Measurements from ENCODE around the gene MEIS2. TPM values are rescaled to one million over a fixed set of nuclear protein-coding genes. Genes with fewer than 3 reads are reported as not detected.

MEIS2 gene
- total and polyA plus RNA-seq, 9 donors: 27.7 to 73.7 (median 47.7) TPM

GRCh38 chr15:36942248-36942827 is 158.0 kb downstream of the MEIS2 start:
- no peaks in the 10 kb centered on the region for H3K9me3 ChIP-seq
- TF ChIP-seq EP300 (IDR thresholded peaks at IDR 0.05) (no peak), CTCF (IDR thresholded peaks at IDR 0.05) (no peak), POLR2A (IDR thresholded peaks at IDR 0.05) (no peak)
- no peak overlapping the region for H3K27ac ChIP-seq
- DNase-seq: no peak
- H3K36me3 ChIP-seq: no peaks in the 10 kb centered on the region
- no peak overlapping the region for H3K4me3 ChIP-seq
- whole genome bisulfite sequencing, 3 donors: 86 to 96% (median 87%) methylated on average over 6 of the region's 6 CpGs
- no peaks in the 10 kb centered on the region for H3K27me3 ChIP-seq
- H3K4me1 ChIP-seq (ENCODE audit: insufficient read depth): peaks cover 3% of the 10 kb centered on the region
- intact Hi-C loops (cut with DNase I): no loop called here

GRCh38 chr15:36941798-36942197 is 158.6 kb downstream of the MEIS2 start:
- 64 to 70% (median 65%) methylated on average over 4 of the region's 4 CpGs for WGBS, 3 donors
- H3K9me3 ChIP-seq: no peaks in the 10 kb centered on the region
- no peaks in the 10 kb centered on the region for H3K27me3 ChIP-seq
- intact Hi-C loops (cut with DNase I): no loop called here
- TF ChIP-seq POLR2A (IDR thresholded peaks at IDR 0.05) (no peak), EP300 (IDR thresholded peaks at IDR 0.05) (no peak), CTCF (IDR thresholded peaks at IDR 0.05) (no peak)
- H3K36me3 ChIP-seq: no peaks in the 10 kb centered on the region
- H3K4me3 ChIP-seq: no peak overlapping the region
- H3K4me1 ChIP-seq (ENCODE audit: insufficient read depth): peaks cover 3% of the 10 kb centered on the region
- no peak overlapping the region for H3K27ac ChIP-seq
- DNase-seq: no peak

DNA sequence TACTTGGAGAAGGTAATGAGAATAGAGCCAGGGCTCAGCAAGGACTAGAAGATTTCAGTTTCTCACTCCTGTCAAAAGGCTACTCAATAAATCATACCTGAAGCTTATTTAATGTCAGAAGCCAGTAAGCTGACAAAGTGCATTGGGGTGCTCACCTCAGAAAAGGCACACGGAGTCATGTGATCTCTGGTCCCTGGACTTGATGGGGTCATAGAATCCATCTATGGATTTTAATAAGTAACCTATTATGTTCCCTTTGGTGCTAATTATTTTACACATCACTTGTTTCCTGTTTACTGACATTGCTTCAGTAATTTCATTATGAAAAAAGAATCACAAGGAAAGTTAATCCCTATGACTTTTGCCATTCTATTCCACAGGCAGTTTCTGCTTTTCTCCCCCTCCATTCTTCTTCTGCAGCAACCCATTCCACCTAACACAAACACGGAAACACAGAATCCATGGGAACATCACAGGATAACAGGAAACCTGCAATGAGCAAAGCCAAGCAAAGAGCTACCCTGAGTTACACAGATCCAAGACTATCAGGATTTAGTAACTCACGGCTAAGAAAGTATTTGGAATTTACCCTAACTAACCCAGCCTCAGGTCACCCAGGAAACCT is 159.6 kb downstream of the MEIS2 start:
- H3K4me3 ChIP-seq: no peak overlapping the region
- 94 to 98% (median 96%) methylated on average over 3 of the region's 3 CpGs for WGBS, 3 donors
- H3K4me1 ChIP-seq (ENCODE audit: insufficient read depth): peaks cover 3% of the 10 kb centered on the region
- no peaks in the 10 kb centered on the region for H3K9me3 ChIP-seq
- TF ChIP-seq EP300 (IDR thresholded peaks at IDR 0.05): no peak
- intact Hi-C loops (cut with DNase I): no loop called here
- no peak overlapping the region for H3K27ac ChIP-seq
- no peak for DNase-seq
- H3K27me3 ChIP-seq: no peaks in the 10 kb centered on the region
- no peaks in the 10 kb centered on the region for H3K36me3 ChIP-seq

- WGBS, 3 donors: 97 to 98% (median 98%) methylated on average over 3 of the region's 3 CpGs
- no peaks in the 10 kb centered on the region for H3K36me3 ChIP-seq
Observed at GRCh38 chr15:36940219-36940618, 160.1 kb downstream of the MEIS2 start.

More at GRCh38 chr15:36940219-36940618, 160.1 kb downstream of the MEIS2 start:
- Histone ChIP-seq H3K9me3 (no peaks in the 10 kb centered on the region), H3K27me3 (no peaks in the 10 kb centered on the region), H3K27ac (no peak overlapping the region), H3K4me1 (ENCODE audit: insufficient read depth) (peaks cover 3% of the 10 kb centered on the region), H3K4me3 (no peak overlapping the region)
- DNase-seq: no peak
- no peak for TF ChIP-seq EP300 (IDR thresholded peaks at IDR 0.05)
- no peak for TF ChIP-seq POLR2A (IDR thresholded peaks at IDR 0.05)
- TF ChIP-seq CTCF (IDR thresholded peaks at IDR 0.05): no peak
- intact Hi-C loops (cut with DNase I): no loop called here
